ENCODE data around the gene MKNK1. TPM values are rescaled to one million over a fixed set of nuclear protein-coding genes. Genes with fewer than 3 reads are reported as not detected.
A peak's percentile ranks its signal among the peaks of the same experiment; 100 is the strongest.

The MKNK1 gene
- total RNA-seq, 1 donor from 2014 or later = 58.4 TPM

- DNase-seq = peak; percentile 54
- H3K9me3 Mint-ChIP-seq (ENCODE audit: unreplicated experiment) = peaks cover 9% of the 10 kb centered on the region
- no peak for TF ChIP-seq CTCF (IDR thresholded peaks at IDR 0.05; ENCODE audit: partially characterized antibody, unreplicated experiment)
- H3K27me3 Mint-ChIP-seq (ENCODE audit: unreplicated experiment) = peaks cover 15% of the 10 kb centered on the region
- no peaks in the 10 kb centered on the region for H3K36me3 Mint-ChIP-seq (ENCODE audit: unreplicated experiment)
- peak within 1 kb of the TSS; percentile 86 for H3K4me3 Mint-ChIP-seq (ENCODE audit: unreplicated experiment)
- H3K4me1 Mint-ChIP-seq (ENCODE audit: low read depth, unreplicated experiment) = peaks cover 6% of the 10 kb centered on the region
- H3K27ac Mint-ChIP-seq (ENCODE audit: unreplicated experiment) = no peak within 1 kb of the TSS
Measured at GRCh38 chr1:46616277-46617107, 12.4 kb upstream of the MKNK1 start, which contains the start of gene MOB3C. Gene MOB3C (minus strand): TSS chr1:46616811. CDS start chr1:46613321, 3,490 bp downstream.

- no peak for DNase-seq
- peaks cover 3% of the 10 kb centered on the region for H3K4me1 Mint-ChIP-seq (ENCODE audit: low read depth, unreplicated experiment)
- H3K36me3 Mint-ChIP-seq (ENCODE audit: unreplicated experiment) = no peaks in the 10 kb centered on the region
- H3K9me3 Mint-ChIP-seq (ENCODE audit: unreplicated experiment) = peaks cover 7% of the 10 kb centered on the region
- H3K27ac Mint-ChIP-seq (ENCODE audit: unreplicated experiment) = no peak overlapping the region
- peak overlapping the region; percentile 81 for H3K4me3 Mint-ChIP-seq (ENCODE audit: unreplicated experiment)
- H3K27me3 Mint-ChIP-seq (ENCODE audit: unreplicated experiment) = peaks cover 15% of the 10 kb centered on the region
- TF ChIP-seq CTCF (IDR thresholded peaks at IDR 0.05; ENCODE audit: partially characterized antibody, unreplicated experiment) = no peak
Measured at GRCh38 chr1:46615735-46616134, 11.7 kb upstream of the MKNK1 start.

- TF ChIP-seq CTCF (IDR thresholded peaks at IDR 0.05; ENCODE audit: partially characterized antibody, unreplicated experiment) = no peak
- peaks cover 13% of the 10 kb centered on the region for H3K27me3 Mint-ChIP-seq (ENCODE audit: unreplicated experiment)
- peaks cover 7% of the 10 kb centered on the region for H3K9me3 Mint-ChIP-seq (ENCODE audit: unreplicated experiment)
- H3K4me3 Mint-ChIP-seq (ENCODE audit: unreplicated experiment) = peak overlapping the region; percentile 54
- no peaks in the 10 kb centered on the region for H3K36me3 Mint-ChIP-seq (ENCODE audit: unreplicated experiment)
- peaks cover 3% of the 10 kb centered on the region for H3K4me1 Mint-ChIP-seq (ENCODE audit: low read depth, unreplicated experiment)
- no peak overlapping the region for H3K27ac Mint-ChIP-seq (ENCODE audit: unreplicated experiment)
- DNase-seq = no peak
Measured at GRCh38 chr1:46615088-46615487, 11.0 kb upstream of the MKNK1 start.

GRCh38 chr1:46614604-46614984, 10.5 kb upstream of the MKNK1 start:
- peaks cover 13% of the 10 kb centered on the region for H3K27me3 Mint-ChIP-seq (ENCODE audit: unreplicated experiment)
- TF ChIP-seq CTCF (IDR thresholded peaks at IDR 0.05; ENCODE audit: partially characterized antibody, unreplicated experiment) = no peak
- no peak overlapping the region for H3K27ac Mint-ChIP-seq (ENCODE audit: unreplicated experiment)
- H3K4me1 Mint-ChIP-seq (ENCODE audit: low read depth, unreplicated experiment) = peaks cover 3% of the 10 kb centered on the region
- H3K9me3 Mint-ChIP-seq (ENCODE audit: unreplicated experiment) = peaks cover 7% of the 10 kb centered on the region
- no peak overlapping the region for H3K4me3 Mint-ChIP-seq (ENCODE audit: unreplicated experiment)
- no peaks in the 10 kb centered on the region for H3K36me3 Mint-ChIP-seq (ENCODE audit: unreplicated experiment)
- DNase-seq = no peak
